HEK293 (cell line): ENCODE results near the gene DCDC2B.

Source experiments
- CTCF ChIA-PET: fragments of 350-600 bp; formaldehyde crosslinking; extraction: SDS; loops from one replicate; lab custom pipeline; 2021; ENCODE audit warnings: antibody characterized with exemption; lab: Yijun Ruan, JAX
- POLR2A ChIA-PET: fragments of 300-600 bp; formaldehyde crosslinking; extraction: SDS; loops from one replicate; lab custom pipeline; 2020; ENCODE audit warnings: antibody characterized with exemption, inconsistent platforms; lab: Yijun Ruan, JAX
- H3K27ac ChIP-seq: fragments of 200-500 bp; sonication (Bioruptor generic); 2 replicates; pipeline ENCODE4 v1.5.1; 2014; ENCODE audit warnings: low read depth, low read length, control low read depth, inconsistent platforms; ENCODE audit errors: extremely low read depth
- H3K36me3 ChIP-seq, 2 experiments: fragments of 200-500 bp in 1 of 2; sonication (Bioruptor generic) in 1 of 2; 1 replicate in 1 of 2; 2 replicates in 1 of 2; pipeline ENCODE4 v1.5.1; 2014 to 2017; ENCODE audit warnings: inconsistent platforms in 2 of 2, low read length in 2 of 2; ENCODE audit not compliant: control insufficient read depth in 2 of 2, insufficient read depth in 1 of 2
- H3K4me1 ChIP-seq: fragments of 200-500 bp; sonication (Bioruptor generic); 2 replicates; pipeline ENCODE4 v1.5.1; 2014; ENCODE audit warnings: mild to moderate bottlenecking, low read length, inconsistent platforms; ENCODE audit not compliant: control insufficient read depth, insufficient read depth
- H3K4me3 ChIP-seq: 2 replicates; pipeline ENCODE4 v1.5.1; 2011; ENCODE audit warnings: low read depth, mild to moderate bottlenecking, control low read depth, low read length, moderate library complexity
- H3K9me3 ChIP-seq: fragments of 200-500 bp; sonication (Bioruptor generic); 2 replicates; pipeline ENCODE4 v1.5.1; 2014; ENCODE audit warnings: low read depth, low read length, inconsistent platforms; ENCODE audit not compliant: control insufficient read depth, insufficient read depth
- IKZF3 ChIP-seq: fragments of 450-650 bp; IDR thresholded peaks from 2 replicates; pipeline ENCODE4 v1.5.0; 2018; ENCODE audit warnings: missing biosample characterization, mild to moderate bottlenecking, missing genetic modification characterization, moderate library complexity
- KLF10 ChIP-seq: fragments of 450-650 bp; IDR thresholded peaks from 2 replicates; pipeline ENCODE4 v1.5.1; 2018; ENCODE audit warnings: missing biosample characterization, mild to moderate bottlenecking, missing genetic modification characterization
- PRDM1 ChIP-seq: fragments of 450-650 bp; formaldehyde crosslinking; IDR thresholded peaks from 2 replicates; pipeline ENCODE4; 2016; ENCODE audit warnings: missing biosample characterization, missing genetic modification characterization
- WT1 ChIP-seq: fragments of 450-650 bp; formaldehyde crosslinking; IDR thresholded peaks from 2 replicates; pipeline ENCODE4 v1.5.1; 2016; ENCODE audit warnings: missing biosample characterization, missing genetic modification characterization
- ZBTB7A ChIP-seq: fragments of 450-650 bp; formaldehyde crosslinking; IDR thresholded peaks from 2 replicates; pipeline ENCODE4 v1.5.1; 2016; ENCODE audit warnings: low read depth, missing biosample characterization, missing genetic modification characterization
- ZNF169 ChIP-seq: fragments of 450-650 bp; formaldehyde crosslinking; IDR thresholded peaks from 2 replicates; pipeline ENCODE4 v1.5.1; 2016; ENCODE audit warnings: missing biosample characterization, missing genetic modification characterization
- ZNF202 ChIP-seq: fragments of 450-650 bp; formaldehyde crosslinking; IDR thresholded peaks from 2 replicates; pipeline ENCODE4 v1.5.1; 2016; ENCODE audit warnings: missing biosample characterization, missing genetic modification characterization, borderline replicate concordance
- ZNF248 ChIP-seq: fragments of 450-650 bp; formaldehyde crosslinking; IDR thresholded peaks from 2 replicates; pipeline ENCODE4 v1.5.1; 2017; ENCODE audit warnings: missing biosample characterization, missing genetic modification characterization
- ZNF341 ChIP-seq: fragments of 450-650 bp; formaldehyde crosslinking; IDR thresholded peaks from 2 replicates; pipeline ENCODE4; 2016; ENCODE audit warnings: low read depth, missing biosample characterization, missing genetic modification characterization
- ZNF549 ChIP-seq: fragments of 450-650 bp; IDR thresholded peaks from 2 replicates; pipeline ENCODE4 v1.5.1; 2018; ENCODE audit warnings: missing biosample characterization, missing genetic modification characterization, mild to moderate bottlenecking, inconsistent platforms, moderate library complexity
- ZNF560 ChIP-seq: fragments of 450-650 bp; formaldehyde crosslinking; IDR thresholded peaks from 2 replicates; pipeline ENCODE4 v1.5.1; 2017; ENCODE audit warnings: missing biosample characterization, missing genetic modification characterization, borderline replicate concordance
- ZNF768 ChIP-seq: fragments of 450-650 bp; formaldehyde crosslinking; IDR thresholded peaks from 2 replicates; pipeline ENCODE4 v1.5.1; 2018; ENCODE audit warnings: missing biosample characterization, mild to moderate bottlenecking, missing genetic modification characterization
- ZSCAN16 ChIP-seq: fragments of 450-650 bp; formaldehyde crosslinking; IDR thresholded peaks from 2 replicates; pipeline ENCODE4 v1.5.1; 2016; ENCODE audit warnings: missing biosample characterization, missing genetic modification characterization
- ZSCAN30 ChIP-seq: fragments of 450-650 bp; IDR thresholded peaks from 2 replicates; pipeline ENCODE4 v1.5.1; 2018; ENCODE audit warnings: missing biosample characterization, mild to moderate bottlenecking, missing genetic modification characterization, moderate library complexity
- TF ChIP-seq, protein P1 (sequence below): fragments of 450-650 bp; formaldehyde crosslinking; IDR thresholded peaks from 2 replicates; pipeline ENCODE4 v1.5.1; 2016; ENCODE audit warnings: missing biosample characterization, missing genetic modification characterization
- TF ChIP-seq, protein P2 (sequence below): fragments of 450-650 bp; formaldehyde crosslinking; IDR thresholded peaks from 2 replicates; pipeline ENCODE4 v1.5.1; 2016; ENCODE audit warnings: missing biosample characterization, missing genetic modification characterization
- TF ChIP-seq, protein P3 (sequence below): fragments of 450-650 bp; formaldehyde crosslinking; IDR thresholded peaks from 2 replicates; pipeline ENCODE4 v1.5.1; 2016; ENCODE audit warnings: missing biosample characterization, missing genetic modification characterization
- TF ChIP-seq, protein P4 (sequence below): fragments of 450-650 bp; formaldehyde crosslinking; IDR thresholded peaks from 2 replicates; pipeline ENCODE4 v1.5.1; 2016; ENCODE audit warnings: missing biosample characterization, missing genetic modification characterization, low read depth
- TF ChIP-seq, protein P5 (sequence below): fragments of 450-650 bp; IDR thresholded peaks from 2 replicates; pipeline ENCODE4 v1.5.1; 2018; ENCODE audit warnings: missing biosample characterization, mild to moderate bottlenecking, missing genetic modification characterization
- TF ChIP-seq, protein P6 (sequence below): fragments of 450-650 bp; formaldehyde crosslinking; IDR thresholded peaks from 2 replicates; pipeline ENCODE4 v1.5.1; 2017; ENCODE audit warnings: missing biosample characterization, missing genetic modification characterization

The DCDC2B gene

DNA sequence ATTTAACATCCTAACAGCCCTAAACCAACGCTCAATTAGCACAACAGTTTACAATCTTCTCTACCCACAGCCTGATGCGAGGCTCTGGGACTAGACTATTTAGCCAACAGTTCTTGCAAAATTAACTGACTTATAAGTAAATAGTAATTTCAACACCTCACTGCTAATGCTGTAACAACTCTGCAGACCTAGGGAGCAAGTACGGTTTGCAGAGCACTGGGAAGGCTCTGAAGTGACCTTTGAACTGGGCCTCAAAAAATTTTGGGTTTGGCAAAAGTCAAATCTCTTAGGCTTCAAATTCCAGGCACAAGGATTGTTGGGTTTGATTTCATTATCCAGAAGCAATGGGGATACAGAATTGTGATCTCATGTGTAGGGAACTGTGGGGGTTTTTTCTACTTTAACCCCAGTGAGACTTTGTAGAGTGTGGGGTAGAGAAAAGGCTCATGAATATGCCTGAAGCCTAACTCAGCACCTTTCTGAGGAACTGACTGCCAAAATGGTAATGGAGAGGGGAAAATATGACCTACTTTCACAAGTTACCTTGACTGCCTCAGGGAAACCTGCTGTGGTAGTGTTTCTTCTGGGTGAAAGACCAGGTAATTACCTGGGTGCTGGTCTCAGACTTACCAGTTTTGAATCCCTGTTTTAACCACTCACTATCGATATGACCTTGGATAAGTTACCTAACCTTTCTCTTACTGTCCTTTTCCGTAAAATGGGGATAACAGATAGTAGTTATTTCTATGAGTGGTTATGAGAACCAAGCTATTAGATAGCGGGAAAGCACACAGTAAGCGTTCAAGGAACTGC lies 30.3 kb upstream of the DCDC2B start:
- Histone ChIP-seq H3K27ac (peak overlapping the region; percentile 76), H3K4me3 (no peak overlapping the region), H3K9me3 (no peaks in the 10 kb centered on the region), H3K36me3 (peaks cover 8 to 44% of the 10 kb centered on the region in 2 experiments), H3K4me1 (peaks cover 6% of the 10 kb centered on the region; the same call in 1 of the 2 replicates)
- ChIA-PET POLR2A (interaction anchor here (0.6 to 2.7 kb wide), 22 partner anchors 9 to 216 kb away, joined by 3 to 26 read pairs (median 6); partner anchors contain the start of genes BSDC1, CCDC28B, HDAC1 and IQCC), CTCF (interaction anchor here (0.7 to 1.6 kb wide), 5 partner anchors 14 to 186 kb away, joined by 3 to 5 read pairs (median 4); partner anchors contain the start of gene TMEM39B)
- no peak for TF ChIP-seq ZNF768
- TF ChIP-seq, protein P1, sequence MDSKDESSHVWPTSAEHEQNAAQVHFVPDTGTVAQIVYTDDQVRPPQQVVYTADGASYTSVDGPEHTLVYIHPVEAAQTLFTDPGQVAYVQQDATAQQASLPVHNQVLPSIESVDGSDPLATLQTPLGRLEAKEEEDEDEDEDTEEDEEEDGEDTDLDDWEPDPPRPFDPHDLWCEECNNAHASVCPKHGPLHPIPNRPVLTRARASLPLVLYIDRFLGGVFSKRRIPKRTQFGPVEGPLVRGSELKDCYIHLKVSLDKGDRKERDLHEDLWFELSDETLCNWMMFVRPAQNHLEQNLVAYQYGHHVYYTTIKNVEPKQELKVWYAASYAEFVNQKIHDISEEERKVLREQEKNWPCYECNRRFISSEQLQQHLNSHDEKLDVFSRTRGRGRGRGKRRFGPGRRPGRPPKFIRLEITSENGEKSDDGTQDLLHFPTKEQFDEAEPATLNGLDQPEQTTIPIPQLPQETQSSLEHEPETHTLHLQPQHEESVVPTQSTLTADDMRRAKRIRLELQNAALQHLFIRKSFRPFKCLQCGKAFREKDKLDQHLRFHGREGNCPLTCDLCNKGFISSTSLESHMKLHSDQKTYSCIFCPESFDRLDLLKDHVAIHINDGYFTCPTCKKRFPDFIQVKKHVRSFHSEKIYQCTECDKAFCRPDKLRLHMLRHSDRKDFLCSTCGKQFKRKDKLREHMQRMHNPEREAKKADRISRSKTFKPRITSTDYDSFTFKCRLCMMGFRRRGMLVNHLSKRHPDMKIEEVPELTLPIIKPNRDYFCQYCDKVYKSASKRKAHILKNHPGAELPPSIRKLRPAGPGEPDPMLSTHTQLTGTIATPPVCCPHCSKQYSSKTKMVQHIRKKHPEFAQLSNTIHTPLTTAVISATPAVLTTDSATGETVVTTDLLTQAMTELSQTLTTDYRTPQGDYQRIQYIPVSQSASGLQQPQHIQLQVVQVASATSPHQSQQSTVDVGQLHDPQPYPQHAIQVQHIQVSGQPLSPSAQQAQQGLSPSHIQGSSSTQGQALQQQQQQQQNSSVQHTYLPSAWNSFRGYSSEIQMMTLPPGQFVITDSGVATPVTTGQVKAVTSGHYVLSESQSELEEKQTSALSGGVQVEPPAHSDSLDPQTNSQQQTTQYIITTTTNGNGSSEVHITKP (tag by site-specific recombination), result no peak
- peak; percentile 87 for TF ChIP-seq ZSCAN16 (tag by site-specific recombination)
- TF ChIP-seq, protein P2, sequence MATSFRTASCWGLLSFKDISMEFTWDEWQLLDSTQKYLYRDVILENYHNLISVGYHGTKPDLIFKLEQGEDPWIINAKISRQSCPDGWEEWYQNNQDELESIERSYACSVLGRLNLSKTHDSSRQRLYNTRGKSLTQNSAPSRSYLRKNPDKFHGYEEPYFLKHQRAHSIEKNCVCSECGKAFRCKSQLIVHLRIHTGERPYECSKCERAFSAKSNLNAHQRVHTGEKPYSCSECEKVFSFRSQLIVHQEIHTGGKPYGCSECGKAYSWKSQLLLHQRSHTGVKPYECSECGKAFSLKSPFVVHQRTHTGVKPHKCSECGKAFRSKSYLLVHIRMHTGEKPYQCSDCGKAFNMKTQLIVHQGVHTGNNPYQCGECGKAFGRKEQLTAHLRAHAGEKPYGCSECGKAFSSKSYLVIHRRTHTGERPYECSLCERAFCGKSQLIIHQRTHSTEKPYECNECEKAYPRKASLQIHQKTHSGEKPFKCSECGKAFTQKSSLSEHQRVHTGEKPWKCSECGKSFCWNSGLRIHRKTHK (tag by site-specific recombination), result no peak
- TF ChIP-seq ZNF549 (tag by site-specific recombination), result no peak
- peak; percentile 73 for TF ChIP-seq PRDM1

DNA sequence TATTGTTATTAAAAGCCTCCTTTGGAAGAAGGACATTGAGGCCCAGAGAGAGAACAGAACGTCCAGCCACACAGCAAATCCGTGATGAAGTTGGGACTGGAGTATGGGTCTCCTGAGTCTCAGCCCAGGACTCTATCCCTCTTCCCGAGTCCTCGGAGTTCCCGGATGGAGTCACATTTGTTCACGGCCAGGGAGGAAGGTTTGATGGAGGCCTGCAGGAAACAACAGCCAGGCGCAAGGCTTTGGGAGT lies 29.8 kb upstream of the DCDC2B start:
- Histone ChIP-seq H3K36me3 (peaks cover 13 to 44% of the 10 kb centered on the region in 2 experiments), H3K9me3 (no peaks in the 10 kb centered on the region), H3K27ac (peak overlapping the region; percentile 76), H3K4me3 (peak overlapping the region; percentile 25), H3K4me1 (peaks cover 6% of the 10 kb centered on the region; the same call in 1 of the 2 replicates)
- CTCF ChIA-PET, result interaction anchor here (0.7 to 1.6 kb wide), 5 partner anchors 15 to 185 kb away, joined by 3 to 5 read pairs (median 4); partner anchors contain the start of gene TMEM39B
- POLR2A ChIA-PET, result interaction anchor here (0.6 to 2.7 kb wide), 23 partner anchors 9 to 534 kb away, joined by 3 to 26 read pairs (median 6); partner anchors contain the start of genes BSDC1, CCDC28B, HDAC1 and IQCC
- TF ChIP-seq IKZF3 (peak; percentile 89; the same call in 1 of the 2 replicates), ZBTB7A (no peak), ZNF341 (0 out of 2 replicates have a peak, but pooled peaks have one; percentile 10), KLF10 (no peak), ZNF202 (tag by site-specific recombination) (no peak), ZSCAN30 (tag by site-specific recombination) (peak; percentile 8; the same call in 1 of the 2 replicates), ZNF169 (no peak), ZNF560 (tag by site-specific recombination) (no peak), ZNF248 (no peak), WT1 (tag by site-specific recombination) (no peak)
- TF ChIP-seq, protein P3, sequence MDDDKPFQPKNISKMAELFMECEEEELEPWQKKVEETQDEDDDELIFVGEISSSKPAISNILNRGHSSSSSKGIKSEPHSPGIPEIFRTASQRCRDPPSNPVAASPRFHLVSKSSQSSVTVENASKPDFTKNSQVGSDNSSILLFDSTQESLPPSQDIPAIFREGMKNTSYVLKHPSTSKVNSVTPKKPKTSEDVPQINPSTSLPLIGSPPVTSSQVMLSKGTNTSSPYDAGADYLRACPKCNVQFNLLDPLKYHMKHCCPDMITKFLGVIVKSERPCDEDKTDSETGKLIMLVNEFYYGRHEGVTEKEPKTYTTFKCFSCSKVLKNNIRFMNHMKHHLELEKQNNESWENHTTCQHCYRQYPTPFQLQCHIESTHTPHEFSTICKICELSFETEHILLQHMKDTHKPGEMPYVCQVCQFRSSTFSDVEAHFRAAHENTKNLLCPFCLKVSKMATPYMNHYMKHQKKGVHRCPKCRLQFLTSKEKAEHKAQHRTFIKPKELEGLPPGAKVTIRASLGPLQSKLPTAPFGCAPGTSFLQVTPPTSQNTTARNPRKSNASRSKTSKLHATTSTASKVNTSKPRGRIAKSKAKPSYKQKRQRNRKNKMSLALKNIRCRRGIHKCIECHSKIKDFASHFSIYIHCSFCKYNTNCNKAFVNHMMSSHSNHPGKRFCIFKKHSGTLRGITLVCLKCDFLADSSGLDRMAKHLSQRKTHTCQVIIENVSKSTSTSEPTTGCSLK (tag by site-specific recombination), result no peak
- TF ChIP-seq, protein P4, sequence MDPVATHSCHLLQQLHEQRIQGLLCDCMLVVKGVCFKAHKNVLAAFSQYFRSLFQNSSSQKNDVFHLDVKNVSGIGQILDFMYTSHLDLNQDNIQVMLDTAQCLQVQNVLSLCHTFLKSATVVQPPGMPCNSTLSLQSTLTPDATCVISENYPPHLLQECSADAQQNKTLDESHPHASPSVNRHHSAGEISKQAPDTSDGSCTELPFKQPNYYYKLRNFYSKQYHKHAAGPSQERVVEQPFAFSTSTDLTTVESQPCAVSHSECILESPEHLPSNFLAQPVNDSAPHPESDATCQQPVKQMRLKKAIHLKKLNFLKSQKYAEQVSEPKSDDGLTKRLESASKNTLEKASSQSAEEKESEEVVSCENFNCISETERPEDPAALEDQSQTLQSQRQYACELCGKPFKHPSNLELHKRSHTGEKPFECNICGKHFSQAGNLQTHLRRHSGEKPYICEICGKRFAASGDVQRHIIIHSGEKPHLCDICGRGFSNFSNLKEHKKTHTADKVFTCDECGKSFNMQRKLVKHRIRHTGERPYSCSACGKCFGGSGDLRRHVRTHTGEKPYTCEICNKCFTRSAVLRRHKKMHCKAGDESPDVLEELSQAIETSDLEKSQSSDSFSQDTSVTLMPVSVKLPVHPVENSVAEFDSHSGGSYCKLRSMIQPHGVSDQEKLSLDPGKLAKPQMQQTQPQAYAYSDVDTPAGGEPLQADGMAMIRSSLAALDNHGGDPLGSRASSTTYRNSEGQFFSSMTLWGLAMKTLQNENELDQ (tag by site-specific recombination), result no peak
- TF ChIP-seq, protein P5, sequence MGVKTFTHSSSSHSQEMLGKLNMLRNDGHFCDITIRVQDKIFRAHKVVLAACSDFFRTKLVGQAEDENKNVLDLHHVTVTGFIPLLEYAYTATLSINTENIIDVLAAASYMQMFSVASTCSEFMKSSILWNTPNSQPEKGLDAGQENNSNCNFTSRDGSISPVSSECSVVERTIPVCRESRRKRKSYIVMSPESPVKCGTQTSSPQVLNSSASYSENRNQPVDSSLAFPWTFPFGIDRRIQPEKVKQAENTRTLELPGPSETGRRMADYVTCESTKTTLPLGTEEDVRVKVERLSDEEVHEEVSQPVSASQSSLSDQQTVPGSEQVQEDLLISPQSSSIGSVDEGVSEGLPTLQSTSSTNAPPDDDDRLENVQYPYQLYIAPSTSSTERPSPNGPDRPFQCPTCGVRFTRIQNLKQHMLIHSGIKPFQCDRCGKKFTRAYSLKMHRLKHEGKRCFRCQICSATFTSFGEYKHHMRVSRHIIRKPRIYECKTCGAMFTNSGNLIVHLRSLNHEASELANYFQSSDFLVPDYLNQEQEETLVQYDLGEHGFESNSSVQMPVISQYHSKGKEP (tag by site-specific recombination), result no peak
- TF ChIP-seq, protein P6, sequence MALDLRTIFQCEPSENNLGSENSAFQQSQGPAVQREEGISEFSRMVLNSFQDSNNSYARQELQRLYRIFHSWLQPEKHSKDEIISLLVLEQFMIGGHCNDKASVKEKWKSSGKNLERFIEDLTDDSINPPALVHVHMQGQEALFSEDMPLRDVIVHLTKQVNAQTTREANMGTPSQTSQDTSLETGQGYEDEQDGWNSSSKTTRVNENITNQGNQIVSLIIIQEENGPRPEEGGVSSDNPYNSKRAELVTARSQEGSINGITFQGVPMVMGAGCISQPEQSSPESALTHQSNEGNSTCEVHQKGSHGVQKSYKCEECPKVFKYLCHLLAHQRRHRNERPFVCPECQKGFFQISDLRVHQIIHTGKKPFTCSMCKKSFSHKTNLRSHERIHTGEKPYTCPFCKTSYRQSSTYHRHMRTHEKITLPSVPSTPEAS, result no peak
